Ovary (tissue), 9 donors: ENCODE measurements around the gene SGMS1. TPM values are rescaled to one million over a fixed set of nuclear protein-coding genes. Genes with fewer than 3 reads are reported as not detected.

Experiments used
- DNase-seq, 5 donors: peaks; one replicate each; pipeline ENCODE4 v3.0.0-alpha.2; 2019 to 2020
- H3K27ac ChIP-seq, 2 donors: fragments of 200-600 bp; one replicate each; pipeline versions ENCODE4 v1.5.1 to v1.8.0; 2019 to 2022
- H3K27me3 ChIP-seq: fragments of 200-600 bp; one replicate; pipeline ENCODE4 v1.8.0; 2022
- H3K36me3 ChIP-seq: fragments of 200-600 bp; sonication (generic); one replicate; pipeline ENCODE4 v1.5.1; 2019
- H3K4me1 ChIP-seq: one replicate; pipeline ENCODE4 v1.8.1; 2013; ENCODE audit warnings: mild to moderate bottlenecking, moderate library complexity; ENCODE audit not compliant: insufficient read depth
- H3K4me3 ChIP-seq: fragments of 200-600 bp; sonication (generic); one replicate; pipeline ENCODE4 v1.5.1; 2017
- H3K9me3 ChIP-seq, 2 donors: fragments of 200-600 bp in 1 of 2; sonication (generic) in 1 of 2; one replicate each; pipeline versions ENCODE4 v1.5.1 to v1.8.1; 2013 to 2019; ENCODE audit warnings: mild to moderate bottlenecking in 1 of 2, moderate library complexity in 1 of 2
- CTCF ChIP-seq, 3 donors: fragments of 450-650 bp in 2 of 3; fragments of 200-600 bp in 1 of 3; IDR thresholded peaks; one replicate each; pipeline versions ENCODE4 v1.5.1 to v1.8.0; 2016 to 2022; ENCODE audit warnings: antibody characterized with exemption in 3 of 3, mild to moderate bottlenecking in 1 of 3
- EP300 ChIP-seq: sonication (generic); formaldehyde crosslinking; IDR thresholded peaks from one replicate; pipeline ENCODE4 v1.6.1; 2017; ENCODE audit warnings: antibody characterized with exemption
- POLR2A ChIP-seq: fragments of 450-650 bp; IDR thresholded peaks from one replicate; pipeline ENCODE4 v1.6.1; 2017; ENCODE audit warnings: antibody characterized with exemption, mild to moderate bottlenecking, moderate library complexity
- WGBS, 3 donors: extraction: QIAGEN DNeasy Blood & Tissue Kit in 1 of 3; methylation state at CpG; one replicate each; pipeline versions ENCODE4 v1.1.5 to v1.1.7; 2013 to 2017; 5-methylcytosine and 5-hydroxymethylcytosine counted together
- intact Hi-C, 4 donors: fragments of 100-400 bp; cut with DNase I; formaldehyde crosslinking; loops; one replicate each; pipeline versions ENCODE4 v1.11.0 to v1.15.1; 2022 to 2023
- polyA plus RNA-seq, 2 donors: library from polyadenylated mRNA; stranded (reverse); fragments of 200-250 nt in 1 of 2; fragments of 350-450 nt in 1 of 2; fragmentation: Illumina TruSeq in 1 of 2; extraction: RNeasy Lipid Tissue Mini Kit (QIAGEN cat#74804) in 1 of 2; gene quantifications; one replicate each; pipeline ENCODE4 v1.2.3, GENCODE V29; 2013 to 2014
- total RNA-seq, 7 donors: library from RNA; depleted of rRNA in 2 of 7; stranded (reverse); fragments of >200 nt in 2 of 7; fragmentation: NEBNext Ultra II Directional in 3 of 7; extraction: Animal tissue kit (Norgen Biotek cat#: 25700) in 3 of 7; gene quantifications; one replicate each; pipeline versions ENCODE4 v1.1.0 to v1.2.4, GENCODE V29; 2016 to 2023
- donor health status: DM: no; HTN: no; CAD: no; lungs with moderate emphysema.
- donor health status: DM: no; HTN: no; CAD: no.
- donor health status: Bipolar disorder and iron deficiency.
- donor health status: DM: yes; HTN: yes; CAD: no.
- donor health status: DM: no; HTN: no; CAD: no.
- donor health status: DM: yes; HTN: yes; CAD: no.

Gene SGMS1
- total and polyA plus RNA-seq, 9 donors = 15.6 to 90.0 (median 39.0) TPM

GRCh38 chr10:50395851-50396250 lies 227.9 kb downstream of the SGMS1 start:
- 83 to 91% (median 85%) methylated on average over 2 of the region's 2 CpGs for WGBS, 3 donors
- intact Hi-C loops = no loop called here
- no peaks in the 10 kb centered on the region for H3K4me1 ChIP-seq
- TF ChIP-seq EP300 = no peak
- no peak for TF ChIP-seq POLR2A
- TF ChIP-seq CTCF (IDR thresholded peaks at IDR 0.05) = no peak
- DNase-seq = no peak
- no peaks in the 10 kb centered on the region for H3K27me3 ChIP-seq
- no peaks in the 10 kb centered on the region for H3K9me3 ChIP-seq
- H3K36me3 ChIP-seq = no peaks in the 10 kb centered on the region
- no peak overlapping the region for H3K4me3 ChIP-seq
- no peak overlapping the region for H3K27ac ChIP-seq

GRCh38 chr10:50395271-50395670 lies 228.5 kb downstream of the SGMS1 start:
- no peak for TF ChIP-seq EP300
- H3K36me3 ChIP-seq = no peaks in the 10 kb centered on the region
- no peak overlapping the region for H3K4me3 ChIP-seq
- intact Hi-C loops = no loop called here
- H3K4me1 ChIP-seq = no peaks in the 10 kb centered on the region
- H3K9me3 ChIP-seq = no peaks in the 10 kb centered on the region
- no peak for DNase-seq
- no peaks in the 10 kb centered on the region for H3K27me3 ChIP-seq
- 54 to 100% (median 100%) methylated on average over 1 of the region's 1 CpG for WGBS, 3 donors
- no peak overlapping the region for H3K27ac ChIP-seq

DNA sequence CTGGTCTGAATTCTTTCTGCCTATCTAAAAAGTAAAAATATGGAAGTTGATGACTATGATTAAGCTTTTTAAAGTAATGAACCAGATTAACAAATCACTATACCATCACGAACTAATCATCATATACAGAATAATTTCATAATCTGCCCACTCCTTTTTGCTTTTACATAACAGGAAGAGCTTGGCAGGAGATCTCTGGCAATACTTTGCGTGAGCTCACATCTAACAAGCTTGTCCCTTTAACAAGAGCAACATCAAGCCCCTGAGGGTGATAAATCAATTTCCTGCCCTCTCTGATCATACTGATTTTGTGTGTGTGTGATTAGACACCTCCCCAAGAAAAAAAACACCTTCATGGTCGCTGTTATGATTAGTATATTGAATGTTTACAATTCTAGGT lies 228.9 kb downstream of the SGMS1 start:
- WGBS, 3 donors = 71 to 81% (median 80%) methylated on average over 3 of the region's 3 CpGs
- Histone ChIP-seq H3K4me1 (no peaks in the 10 kb centered on the region), H3K27ac (no peak overlapping the region), H3K4me3 (no peak overlapping the region), H3K9me3 (no peaks in the 10 kb centered on the region), H3K36me3 (no peaks in the 10 kb centered on the region), H3K27me3 (no peaks in the 10 kb centered on the region)
- DNase-seq = no peak
- intact Hi-C loops = no loop called here
- no peak for TF ChIP-seq EP300
- TF ChIP-seq CTCF (IDR thresholded peaks at IDR 0.05) = no peak
- no peak for TF ChIP-seq POLR2A

- Histone ChIP-seq H3K36me3 (no peaks in the 10 kb centered on the region), H3K27ac (no peak overlapping the region), H3K27me3 (no peaks in the 10 kb centered on the region), H3K9me3 (no peaks in the 10 kb centered on the region), H3K4me3 (no peak overlapping the region), H3K4me1 (no peaks in the 10 kb centered on the region)
- TF ChIP-seq EP300 = no peak
- no peak for TF ChIP-seq POLR2A
- no peak for TF ChIP-seq CTCF (IDR thresholded peaks at IDR 0.05)
- intact Hi-C loops = no loop called here
- WGBS, 3 donors = 80 to 85% (median 80%) methylated on average over 6 of the region's 6 CpGs
- DNase-seq = no peak
Observed at GRCh38 chr10:50393784-50394467, 229.8 kb downstream of the SGMS1 start.

DNA sequence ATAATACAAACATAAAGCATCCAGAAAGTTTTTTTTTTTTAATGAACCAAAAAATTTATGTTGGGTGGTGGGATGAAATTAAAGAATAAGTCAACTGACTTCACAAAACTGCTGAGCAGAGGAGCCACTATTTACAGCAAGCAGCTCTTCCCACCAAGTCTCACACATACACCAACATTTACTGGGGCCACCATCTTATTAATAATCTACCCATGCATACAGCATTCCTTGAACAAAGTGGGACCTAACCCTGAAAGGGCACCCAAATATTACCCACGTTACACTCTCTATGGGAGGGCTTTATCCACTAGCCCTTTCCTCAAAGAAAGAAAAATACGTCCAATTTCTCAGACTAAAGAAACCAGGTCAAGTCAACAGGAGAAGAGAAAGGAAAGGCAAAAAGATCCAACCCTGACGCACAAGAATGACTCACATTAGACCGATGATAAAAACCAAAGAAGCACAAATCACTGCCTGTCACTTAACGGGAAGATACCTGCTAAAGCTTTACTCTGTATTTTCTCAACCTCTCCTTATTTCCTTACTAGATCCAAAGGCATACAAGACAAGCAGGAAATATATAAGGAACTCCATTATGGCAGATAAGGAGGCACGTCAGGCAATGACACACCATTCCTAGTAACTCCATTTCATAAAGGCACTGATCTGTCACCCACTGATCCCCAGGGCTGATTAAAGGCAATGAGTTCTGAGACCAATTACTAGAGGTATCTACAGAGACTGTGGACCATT lies 230.6 kb downstream of the SGMS1 start:
- Histone ChIP-seq H3K36me3 (no peaks in the 10 kb centered on the region), H3K4me3 (no peak overlapping the region), H3K4me1 (no peaks in the 10 kb centered on the region), H3K27me3 (no peaks in the 10 kb centered on the region), H3K9me3 (no peaks in the 10 kb centered on the region), H3K27ac (no peak overlapping the region)
- 86 to 90% (median 88%) methylated on average over 6 of the region's 6 CpGs for WGBS, 3 donors
- intact Hi-C loops = no loop called here
- DNase-seq = no peak
- TF ChIP-seq CTCF (IDR thresholded peaks at IDR 0.05) = no peak
- TF ChIP-seq EP300 = no peak
- TF ChIP-seq POLR2A = no peak
